ENCODE measurements around the gene PRMT7. TPM values are rescaled to one million over a fixed set of nuclear protein-coding genes. Genes with fewer than 3 reads are reported as not detected.

The PRMT7 gene
- total RNA-seq, 1 experiment from 2014 or later = 47.5 TPM

- Histone ChIP-seq H3K79me2 (ENCODE audit: low read depth) (no peaks in the 10 kb centered on the region), H3K27ac (no peak overlapping the region), H2AFZ (no peak overlapping the region), H3K9me3 (ENCODE audit: insufficient read depth, low read depth) (no peaks in the 10 kb centered on the region), H3K4me3 (no peak overlapping the region), H3F3A (ENCODE audit: insufficient read depth, low read depth) (no peaks in the 10 kb centered on the region), H3K4me2 (no peak overlapping the region), H3K36me3 (ENCODE audit: low read depth) (peaks cover 5% of the 10 kb centered on the region; the same call in 1 of the 2 replicates), H3K9me2 (ENCODE audit: insufficient read depth) (no peaks in the 10 kb centered on the region), H3K4me1 (replicated peaks; ENCODE audit: insufficient read depth) (no peaks in the 10 kb centered on the region), H4K20me1 (ENCODE audit: insufficient read depth) (no peaks in the 10 kb centered on the region), H3K27me3 (ENCODE audit: insufficient read depth, low read depth) (no peaks in the 10 kb centered on the region)
- BruUV-seq (replicated peaks) = no TSS peak
- ChIA-PET CTCF (no interaction called here), POLR2A (ENCODE audit: unreplicated experiment) (no interaction called here)
- intact Hi-C loops (cut with micrococcal nuclease; ENCODE audit: unreplicated experiment) = no loop called here
- DNase-seq = no peak
- TF ChIP-seq EZH2 (IDR thresholded peaks at IDR 0.05; ENCODE audit: low read depth) = no peak
- no peak for TF ChIP-seq CTCF (conservative IDR thresholded peaks at IDR 0.05)
Observed at GRCh38 chr16:68339214-68339613, 28.4 kb downstream of the PRMT7 start.

- Histone ChIP-seq H3K9me3 (ENCODE audit: insufficient read depth, low read depth) (no peaks in the 10 kb centered on the region), H3K36me3 (ENCODE audit: low read depth) (no peaks in the 10 kb centered on the region; the same call in 1 of the 2 replicates), H2AFZ (no peak overlapping the region), H3K79me2 (ENCODE audit: low read depth) (no peaks in the 10 kb centered on the region), H4K20me1 (ENCODE audit: insufficient read depth) (no peaks in the 10 kb centered on the region; the same call in 1 of the 2 replicates), H3K4me2 (no peak overlapping the region), H3K4me3 (no peak overlapping the region), H3K9me2 (ENCODE audit: insufficient read depth) (no peaks in the 10 kb centered on the region), H3K27me3 (ENCODE audit: insufficient read depth, low read depth) (no peaks in the 10 kb centered on the region), H3K27ac (no peak overlapping the region), H3F3A (ENCODE audit: insufficient read depth, low read depth) (no peaks in the 10 kb centered on the region), H3K4me1 (replicated peaks; ENCODE audit: insufficient read depth) (no peaks in the 10 kb centered on the region)
- CTCF ChIA-PET = no interaction called here
- BruUV-seq (replicated peaks) = no TSS peak
- no peak for TF ChIP-seq CTCF (conservative IDR thresholded peaks at IDR 0.05)
- no peak for TF ChIP-seq EZH2 (IDR thresholded peaks at IDR 0.05; ENCODE audit: low read depth)
- POLR2A ChIA-PET (ENCODE audit: unreplicated experiment) = no interaction called here
- DNase-seq = no peak
- intact Hi-C loops (cut with micrococcal nuclease; ENCODE audit: unreplicated experiment) = no loop called here
Observed at GRCh38 chr16:68342620-68343019, 31.8 kb downstream of the PRMT7 start.

- no peaks in the 10 kb centered on the region for H3K9me2 ChIP-seq (ENCODE audit: insufficient read depth)
- H3K36me3 ChIP-seq (ENCODE audit: low read depth) = no peaks in the 10 kb centered on the region; the same call in 1 of the 2 replicates
- intact Hi-C loops (cut with micrococcal nuclease; ENCODE audit: unreplicated experiment) = no loop called here
- BruUV-seq (replicated peaks) = no TSS peak
- ChIA-PET CTCF (no interaction called here), POLR2A (ENCODE audit: unreplicated experiment) (interaction anchor here (0.6 kb wide), 1 partner anchor 55 kb away, joined by 3 read pairs; no protein-coding TSS in a partner anchor)
- no peaks in the 10 kb centered on the region for H3K27me3 ChIP-seq (ENCODE audit: insufficient read depth, low read depth)
- DNase-seq = no peak
- H4K20me1 ChIP-seq (ENCODE audit: insufficient read depth) = no peaks in the 10 kb centered on the region; the same call in 1 of the 2 replicates
- TF ChIP-seq CTCF (conservative IDR thresholded peaks at IDR 0.05) = no peak
- no peak for TF ChIP-seq EZH2 (IDR thresholded peaks at IDR 0.05; ENCODE audit: low read depth)
- H3F3A ChIP-seq (ENCODE audit: insufficient read depth, low read depth) = no peaks in the 10 kb centered on the region
- H3K9me3 ChIP-seq (ENCODE audit: insufficient read depth, low read depth) = no peaks in the 10 kb centered on the region
- no peak overlapping the region for H2AFZ ChIP-seq
- no peaks in the 10 kb centered on the region for H3K79me2 ChIP-seq (ENCODE audit: low read depth)
- no peak overlapping the region for H3K27ac ChIP-seq
- no peaks in the 10 kb centered on the region for H3K4me1 ChIP-seq (replicated peaks; ENCODE audit: insufficient read depth)
- no peak overlapping the region for H3K4me3 ChIP-seq
- H3K4me2 ChIP-seq = no peak overlapping the region
Observed at GRCh38 chr16:68343137-68343536, 32.3 kb downstream of the PRMT7 start.
